Kidney (tissue), 14 donors: Measurements from ENCODE around the gene ITGAX. TPM values are rescaled to one million over a fixed set of nuclear protein-coding genes. Genes with fewer than 3 reads are reported as not detected.

Experiments
- DNase-seq, 5 donors: peaks; one replicate each; pipeline ENCODE4 v3.0.0-alpha.2; 2013 to 2020
- FAIRE-seq: peaks from 2 replicates; lab custom pipeline; 2012; peaks lifted over from hg19 to GRCh38; lab: Jason Lieb, UNC
- H3K27ac ChIP-seq, 2 donors: one replicate each; pipeline ENCODE4 v1.7.0; 2013; ENCODE audit warnings: low read depth in 2 of 2, low read length in 2 of 2, inconsistent platforms in 1 of 2
- H3K27me3 ChIP-seq: one replicate; pipeline ENCODE4 v1.7.1; 2013; ENCODE audit warnings: low read length, inconsistent platforms; ENCODE audit not compliant: control insufficient read depth, insufficient read depth
- H3K36me3 ChIP-seq, 3 donors: one replicate each; pipeline versions ENCODE4 v1.7.0 to v1.7.1; 2013; ENCODE audit warnings: low read length in 3 of 3, control low read depth in 1 of 3, inconsistent platforms in 1 of 3; ENCODE audit not compliant: insufficient read depth in 3 of 3, control insufficient read depth in 2 of 3
- H3K4me1 ChIP-seq, 3 donors: one replicate each; pipeline versions ENCODE4 v1.7.0 to v1.7.1; 2013; ENCODE audit warnings: low read length in 3 of 3, inconsistent platforms in 1 of 3, low read depth in 1 of 3; ENCODE audit not compliant: control insufficient read depth in 2 of 3, insufficient read depth in 2 of 3
- H3K4me3 ChIP-seq, 3 donors: one replicate each; pipeline versions ENCODE4 v1.7.0 to v1.8.1; 2013; ENCODE audit warnings: low read length in 3 of 3, control low read depth in 1 of 3, inconsistent platforms in 1 of 3
- H3K9ac ChIP-seq, 3 donors: one replicate each; pipeline versions ENCODE4 v1.7.0 to v1.7.1; 2013; ENCODE audit warnings: low read length in 3 of 3, control low read depth in 1 of 3, inconsistent platforms in 1 of 3
- H3K9me3 ChIP-seq, 3 donors: one replicate each; pipeline versions ENCODE4 v1.7.0 to v1.7.1; 2013; ENCODE audit warnings: low read length in 3 of 3, control low read depth in 1 of 3, inconsistent platforms in 1 of 3; ENCODE audit not compliant: control insufficient read depth in 2 of 3, insufficient read depth in 1 of 3
- intact Hi-C: fragments of 100-400 bp; cut with DNase I; formaldehyde crosslinking; loops from one replicate; pipeline ENCODE4 v1.11.1; 2022
- polyA plus RNA-seq: library from polyadenylated mRNA; stranded (reverse); fragments of 350-450 nt; fragmentation: Illumina TruSeq; extraction: RNeasy Lipid Tissue Mini Kit (QIAGEN cat#74804); gene quantifications from one replicate; pipeline ENCODE4 v1.2.3, GENCODE V29; 2014; ENCODE audit warnings: low read depth, low replicate concordance; ENCODE audit not compliant: insufficient read depth
- total RNA-seq: library from RNA; stranded (reverse); fragmentation: NEBNext Ultra II Directional; extraction: Animal tissue kit (Norgen Biotek cat#: 25700); gene quantifications from one replicate; pipeline ENCODE4 v1.2.1, GENCODE V29; 2021
- TF ChIP-seq, protein P1 (sequence below): IDR thresholded peaks from 3 replicates; pipeline ENCODE4 v1.5.1; 2012; ENCODE audit warnings: mild to moderate bottlenecking, moderate library complexity, borderline replicate concordance; ENCODE audit not compliant: insufficient read depth; ENCODE audit errors: extremely low read depth
- donor health status: control.
- donor health status: control.
- donor health status: control.
- donor health status: control.
- donor health status: control.
- donor health status: DM: yes; HTN: yes; CAD: no.
- donor health status: Normal renal cell carcinoma (clear cell type).

The ITGAX gene
- total and polyA plus RNA-seq, 2 donors from 2014 or later, result 0.37 to 11.9 TPM

DNA sequence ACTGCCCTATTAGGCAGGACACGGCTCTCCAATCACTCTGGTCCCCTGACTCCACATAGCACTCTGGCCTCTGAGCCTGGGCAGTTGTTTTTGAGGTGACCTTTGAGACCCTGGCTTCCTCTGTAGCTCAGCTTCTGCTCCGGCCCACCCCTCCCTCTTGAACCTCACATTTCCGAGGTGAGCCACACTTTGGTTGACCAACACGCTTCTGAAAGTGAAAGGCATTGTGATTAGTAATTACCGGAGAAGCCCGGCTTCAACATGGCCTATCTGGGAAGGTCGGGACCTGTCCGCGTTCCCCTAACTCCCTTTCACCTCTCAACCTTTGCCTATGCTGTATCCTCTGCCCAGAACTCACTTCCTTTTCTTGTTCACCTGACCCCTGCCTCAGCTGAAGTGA, 10.3 kb upstream of the ITGAX start:
- DNase-seq (peak in 1 of 5 donors; percentile 15), FAIRE-seq (no peak)
- TF ChIP-seq, protein P1, sequence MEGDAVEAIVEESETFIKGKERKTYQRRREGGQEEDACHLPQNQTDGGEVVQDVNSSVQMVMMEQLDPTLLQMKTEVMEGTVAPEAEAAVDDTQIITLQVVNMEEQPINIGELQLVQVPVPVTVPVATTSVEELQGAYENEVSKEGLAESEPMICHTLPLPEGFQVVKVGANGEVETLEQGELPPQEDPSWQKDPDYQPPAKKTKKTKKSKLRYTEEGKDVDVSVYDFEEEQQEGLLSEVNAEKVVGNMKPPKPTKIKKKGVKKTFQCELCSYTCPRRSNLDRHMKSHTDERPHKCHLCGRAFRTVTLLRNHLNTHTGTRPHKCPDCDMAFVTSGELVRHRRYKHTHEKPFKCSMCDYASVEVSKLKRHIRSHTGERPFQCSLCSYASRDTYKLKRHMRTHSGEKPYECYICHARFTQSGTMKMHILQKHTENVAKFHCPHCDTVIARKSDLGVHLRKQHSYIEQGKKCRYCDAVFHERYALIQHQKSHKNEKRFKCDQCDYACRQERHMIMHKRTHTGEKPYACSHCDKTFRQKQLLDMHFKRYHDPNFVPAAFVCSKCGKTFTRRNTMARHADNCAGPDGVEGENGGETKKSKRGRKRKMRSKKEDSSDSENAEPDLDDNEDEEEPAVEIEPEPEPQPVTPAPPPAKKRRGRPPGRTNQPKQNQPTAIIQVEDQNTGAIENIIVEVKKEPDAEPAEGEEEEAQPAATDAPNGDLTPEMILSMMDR, result no peak
- H3K36me3 ChIP-seq, result no peaks in the 10 kb centered on the region
- H3K9ac ChIP-seq, result no peak overlapping the region
- H3K27me3 ChIP-seq, result no peaks in the 10 kb centered on the region
- H3K27ac ChIP-seq, result no peak overlapping the region
- intact Hi-C loops, result no loop called here
- no peaks in the 10 kb centered on the region for H3K4me1 ChIP-seq
- H3K4me3 ChIP-seq, result no peak overlapping the region
- no peaks in the 10 kb centered on the region for H3K9me3 ChIP-seq

DNA sequence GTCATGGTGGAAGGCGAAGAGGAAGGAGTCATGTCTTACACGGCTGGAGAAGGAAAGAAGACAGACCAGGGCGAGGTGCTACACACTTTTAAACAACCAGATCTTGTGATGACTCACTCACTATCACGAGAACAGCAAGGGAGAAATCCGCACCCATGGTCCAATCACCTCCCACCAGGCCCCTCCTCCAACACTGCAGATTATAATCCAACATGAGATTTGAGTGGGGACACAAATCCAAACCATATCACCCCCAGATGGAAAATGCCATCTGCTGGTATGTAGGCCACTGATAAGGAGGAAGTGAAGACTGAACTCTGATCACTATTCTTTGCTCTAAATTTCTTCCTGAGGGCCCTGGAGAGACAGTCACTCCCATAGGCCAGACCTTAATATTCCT, 7.5 kb upstream of the ITGAX start:
- intact Hi-C loops, result no loop called here
- TF ChIP-seq, protein P1, result no peak

DNA sequence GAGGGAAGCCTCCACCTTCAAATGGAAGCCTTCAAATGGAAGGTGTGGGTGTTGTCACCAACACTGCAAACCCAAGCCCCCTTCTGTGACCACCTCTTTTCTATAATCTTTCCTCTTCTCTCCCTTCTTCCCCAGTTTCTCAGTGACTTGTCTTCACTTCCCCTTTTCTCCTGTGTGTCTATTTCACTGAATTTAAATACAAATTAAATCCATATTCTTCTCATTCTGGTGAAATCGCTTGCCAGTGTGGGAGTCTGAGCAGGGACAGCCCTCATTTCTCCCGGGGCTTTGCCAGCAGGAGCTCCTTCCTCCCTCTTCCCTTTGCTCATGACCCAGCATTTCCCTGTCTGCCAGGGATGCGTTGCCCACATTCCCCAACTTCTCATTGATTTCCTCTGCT, 6.4 kb upstream of the ITGAX start:
- intact Hi-C loops, result no loop called here
- FAIRE-seq (no peak), DNase-seq (peak in 1 of 5 donors; percentile 15)

More for the DNA sequence above, 7.5 kb upstream of the ITGAX start:
- Histone ChIP-seq H3K4me1 (no peaks in the 10 kb centered on the region), H3K27me3 (no peaks in the 10 kb centered on the region), H3K9me3 (no peaks in the 10 kb centered on the region), H3K36me3 (no peaks in the 10 kb centered on the region), H3K9ac (no peak overlapping the region), H3K4me3 (no peak overlapping the region), H3K27ac (no peak overlapping the region)
- FAIRE-seq (no peak), DNase-seq (peak in 1 of 5 donors; percentile 5)

More for the DNA sequence above, 6.4 kb upstream of the ITGAX start:
- H3K9ac ChIP-seq, result no peak overlapping the region
- H3K4me1 ChIP-seq, result no peaks in the 10 kb centered on the region
- no peak overlapping the region for H3K27ac ChIP-seq
- no peak overlapping the region for H3K4me3 ChIP-seq
- H3K27me3 ChIP-seq, result no peaks in the 10 kb centered on the region
- TF ChIP-seq, protein P1, result no peak
- no peaks in the 10 kb centered on the region for H3K9me3 ChIP-seq
- no peaks in the 10 kb centered on the region for H3K36me3 ChIP-seq
